WI38 (cell line): Measurements from ENCODE around the gene LRRC36.

Experiments
- H3K4me3 ChIP-seq: 2 replicates; pipeline ENCODE4 v1.5.1; 2011; ENCODE audit warnings: low read depth, mild to moderate bottlenecking, control low read depth, low read length
- CTCF ChIP-seq: IDR thresholded peaks from 2 replicates; pipeline ENCODE4 v1.5.1; 2012; ENCODE audit warnings: low read depth, mild to moderate bottlenecking, control low read depth, low read length

The LRRC36 gene

GRCh38 chr16:67280090-67281015, 46.3 kb upstream of the LRRC36 start:
- H3K4me3 ChIP-seq, result no peak overlapping the region

GRCh38 chr16:67281536-67282446, 44.8 kb upstream of the LRRC36 start:
- no peak for TF ChIP-seq CTCF
- no peak overlapping the region for H3K4me3 ChIP-seq

More at GRCh38 chr16:67280090-67281015, 46.3 kb upstream of the LRRC36 start:
- TF ChIP-seq CTCF, result no peak

- no peak for TF ChIP-seq CTCF
- H3K4me3 ChIP-seq, result no peak overlapping the region
Measured at GRCh38 chr16:67282447-67282805, 44.2 kb upstream of the LRRC36 start.

- no peak overlapping the region for H3K4me3 ChIP-seq
- no peak for TF ChIP-seq CTCF
Measured at GRCh38 chr16:67283039-67283825, 43.4 kb upstream of the LRRC36 start.

- no peak for TF ChIP-seq CTCF
- H3K4me3 ChIP-seq, result no peak overlapping the region
Measured at GRCh38 chr16:67283826-67284555, 42.6 kb upstream of the LRRC36 start.
